GM10266 (cell line): ENCODE measurements around the gene PNCK.

Experiments
- DNase-seq: peaks from one replicate; pipeline ENCODE4 v3.0.0; 2012; ENCODE audit errors: extremely low spot score
- CTCF ChIP-seq: IDR thresholded peaks from 2 replicates; pipeline ENCODE4 v1.5.1; 2012; ENCODE audit warnings: mild to moderate bottlenecking, low read depth; ENCODE audit not compliant: control insufficient read depth, insufficient read depth; ENCODE audit errors: missing control alignments

The PNCK gene

GRCh38 chrX:153638436-153639176, 35.0 kb downstream of the PNCK start:
- no peak for TF ChIP-seq CTCF
- no peak for DNase-seq

DNA sequence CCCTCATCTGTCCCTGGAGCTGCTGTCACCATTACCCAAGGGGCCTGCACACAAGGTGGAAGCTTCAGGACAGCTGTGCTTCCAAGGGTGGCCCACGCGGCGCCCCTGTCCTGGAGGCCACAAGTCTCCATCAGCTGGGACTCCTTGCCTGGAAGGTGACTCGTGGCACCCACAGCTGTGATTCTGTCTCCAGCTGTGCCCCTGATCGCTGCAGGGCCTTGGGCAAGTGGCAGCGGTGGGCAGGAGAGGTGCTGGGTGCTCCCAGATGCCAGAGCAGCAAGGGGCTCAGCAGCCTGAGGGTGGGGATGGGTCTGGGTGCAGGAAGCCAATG, 35.6 kb downstream of the PNCK start:
- DNase-seq, result no peak
- no peak for TF ChIP-seq CTCF

DNA sequence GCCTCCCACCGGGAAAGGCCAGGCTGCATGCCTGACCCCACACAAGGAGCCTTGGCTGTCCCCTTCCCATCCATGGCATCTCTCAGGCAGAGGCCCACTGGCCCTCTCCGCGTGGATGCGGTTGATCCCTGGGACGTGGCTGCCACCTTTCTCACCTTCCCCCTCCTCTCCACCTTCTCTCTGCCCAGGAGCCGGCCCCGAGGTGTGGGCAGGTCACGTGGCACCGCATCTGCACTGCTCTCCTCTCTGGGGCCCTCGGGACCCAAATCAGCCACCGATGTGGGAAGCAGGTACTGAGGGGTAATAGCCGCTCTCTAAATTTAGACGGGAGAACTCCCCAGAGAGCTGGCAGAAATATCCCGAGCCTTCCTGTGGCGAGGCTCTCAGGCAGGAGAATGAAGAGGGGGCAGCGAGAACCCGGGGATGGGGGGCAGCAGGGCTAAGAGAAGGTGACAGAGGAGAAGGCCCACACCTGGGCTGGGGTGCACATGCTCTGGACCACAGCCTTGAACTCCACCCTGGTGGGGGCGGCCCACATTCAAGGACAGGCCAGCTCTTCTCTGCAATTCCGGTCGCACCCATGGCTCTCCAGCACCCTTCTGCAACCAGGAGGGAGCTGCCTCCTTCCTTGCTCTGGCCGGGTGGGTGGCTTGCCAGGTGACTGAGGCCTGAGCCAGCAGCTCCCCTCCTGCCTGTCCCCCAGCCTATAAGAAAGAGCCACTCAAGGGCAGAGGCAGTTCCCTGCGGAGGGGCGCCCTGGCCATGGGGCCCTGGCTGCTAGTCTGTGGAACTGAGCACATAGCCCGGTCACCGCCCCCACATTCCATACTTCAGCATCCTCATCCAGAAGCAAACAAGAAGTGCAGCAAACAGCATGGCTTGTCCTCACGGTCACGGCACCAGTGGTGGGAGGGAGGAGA, 36.2 kb downstream of the PNCK start:
- no peak for TF ChIP-seq CTCF
- DNase-seq, result no peak

DNA sequence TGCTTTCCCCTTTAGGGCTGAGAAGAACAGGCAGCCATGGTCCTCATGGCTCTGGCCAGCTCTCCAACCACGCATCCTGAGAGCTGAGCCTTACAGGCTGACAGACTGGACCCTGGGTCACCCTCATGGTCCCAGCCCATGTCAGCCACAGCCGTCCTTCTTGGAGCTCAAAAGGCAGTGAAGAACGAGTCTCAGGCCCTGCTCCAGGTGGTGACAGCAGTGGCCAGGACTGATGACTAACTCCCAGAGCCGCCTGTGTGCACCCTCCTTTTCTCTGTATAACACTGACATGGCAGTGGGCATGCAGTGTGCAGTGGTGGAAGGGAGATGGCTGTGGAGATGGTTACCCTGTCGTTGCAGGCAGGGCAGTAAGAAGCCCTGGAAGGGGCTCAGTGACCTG, 36.9 kb downstream of the PNCK start:
- TF ChIP-seq CTCF, result no peak
- no peak for DNase-seq

DNA sequence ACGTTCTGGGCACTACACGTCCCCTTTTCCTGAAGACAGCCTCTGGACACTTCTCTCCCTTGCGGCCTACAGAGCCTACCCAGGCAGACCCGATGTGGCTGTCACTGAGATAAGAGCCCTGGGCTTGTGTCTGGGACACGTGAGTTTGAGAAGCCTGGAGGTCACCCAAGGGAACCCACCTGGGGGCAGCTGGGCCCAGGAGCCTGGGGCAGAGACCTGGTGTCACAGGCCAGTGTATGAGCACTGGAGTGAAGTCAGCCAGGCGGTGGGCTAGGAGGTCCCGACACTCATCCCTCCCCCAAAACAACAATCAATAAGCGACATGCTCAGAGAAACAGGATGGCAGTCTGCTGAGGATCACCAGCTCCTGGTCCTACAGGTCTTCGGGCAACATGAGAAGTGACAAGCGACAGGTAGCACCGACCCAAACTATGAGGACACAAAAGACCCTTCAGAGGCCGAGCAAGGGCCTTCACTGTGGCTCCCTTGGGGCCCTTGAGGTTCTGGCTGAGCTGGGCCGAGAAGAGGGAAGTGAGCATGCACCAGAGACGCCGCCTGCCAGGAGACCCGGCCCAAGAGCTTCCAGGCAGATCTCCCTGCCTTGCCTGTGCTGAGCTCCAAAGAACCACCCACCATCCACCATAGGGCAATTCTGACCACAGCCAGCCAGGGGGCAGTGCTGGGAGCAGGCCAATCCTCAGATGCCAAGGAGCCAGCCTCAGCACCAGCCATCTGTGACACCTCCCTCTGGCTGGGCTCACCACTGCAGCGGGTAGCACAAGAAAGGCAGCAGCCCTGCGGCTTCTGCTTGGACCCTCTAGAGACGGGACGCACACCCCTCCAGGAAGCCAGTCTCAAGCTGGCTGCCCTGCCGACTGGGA, 37.6 kb downstream of the PNCK start:
- peak; percentile 35 for TF ChIP-seq CTCF
- DNase-seq, result no peak

- no peak for TF ChIP-seq CTCF
- DNase-seq, result no peak
These were observed 38.2 kb downstream of the PNCK start for GRCh38 chrX:153635388-153635787.
